GM19099 (cell line): ENCODE results near the gene S100PBP.

ENCODE experiments used
- POLR2A ChIP-seq: IDR thresholded peaks from 3 replicates; pipeline ENCODE4 v1.6.1; 2011; ENCODE audit warnings: low read depth; ENCODE audit not compliant: insufficient read length; ENCODE audit errors: extremely low read depth

Gene S100PBP

DNA sequence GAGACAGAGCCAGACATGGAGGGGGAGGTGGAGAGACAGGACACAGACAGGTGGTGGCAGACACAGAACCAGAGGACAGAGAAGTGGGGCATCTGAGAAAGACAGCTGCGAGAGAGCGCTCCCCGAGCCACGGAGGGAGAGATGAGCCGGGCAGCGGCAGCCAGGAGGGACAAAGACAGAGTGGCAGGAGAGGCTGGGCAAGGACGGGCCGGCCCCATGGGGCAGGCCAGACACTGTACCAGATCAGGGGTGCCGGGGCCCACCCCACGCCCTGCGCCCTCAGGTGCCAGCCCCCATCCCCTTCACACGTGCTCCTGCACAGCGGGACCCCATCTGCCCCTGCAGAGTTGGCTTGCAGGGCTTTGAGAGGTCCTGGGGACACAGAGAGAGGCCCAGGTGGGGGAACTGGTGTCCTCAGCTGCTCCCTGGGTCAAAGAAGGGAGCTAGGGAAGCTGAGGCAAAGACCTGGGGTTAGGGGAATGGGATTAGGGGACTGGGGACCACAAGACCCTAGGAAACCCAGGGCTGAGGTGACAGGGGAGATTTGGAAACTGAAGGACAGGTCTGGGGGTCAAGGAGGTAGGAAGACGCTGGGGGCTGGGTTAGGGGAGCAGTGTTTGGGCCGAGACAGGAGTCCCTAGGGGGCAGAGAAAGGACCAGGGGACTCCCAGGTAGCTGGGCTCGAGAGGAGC lies 52.6 kb downstream of the S100PBP start:
- no peak for TF ChIP-seq POLR2A

DNA sequence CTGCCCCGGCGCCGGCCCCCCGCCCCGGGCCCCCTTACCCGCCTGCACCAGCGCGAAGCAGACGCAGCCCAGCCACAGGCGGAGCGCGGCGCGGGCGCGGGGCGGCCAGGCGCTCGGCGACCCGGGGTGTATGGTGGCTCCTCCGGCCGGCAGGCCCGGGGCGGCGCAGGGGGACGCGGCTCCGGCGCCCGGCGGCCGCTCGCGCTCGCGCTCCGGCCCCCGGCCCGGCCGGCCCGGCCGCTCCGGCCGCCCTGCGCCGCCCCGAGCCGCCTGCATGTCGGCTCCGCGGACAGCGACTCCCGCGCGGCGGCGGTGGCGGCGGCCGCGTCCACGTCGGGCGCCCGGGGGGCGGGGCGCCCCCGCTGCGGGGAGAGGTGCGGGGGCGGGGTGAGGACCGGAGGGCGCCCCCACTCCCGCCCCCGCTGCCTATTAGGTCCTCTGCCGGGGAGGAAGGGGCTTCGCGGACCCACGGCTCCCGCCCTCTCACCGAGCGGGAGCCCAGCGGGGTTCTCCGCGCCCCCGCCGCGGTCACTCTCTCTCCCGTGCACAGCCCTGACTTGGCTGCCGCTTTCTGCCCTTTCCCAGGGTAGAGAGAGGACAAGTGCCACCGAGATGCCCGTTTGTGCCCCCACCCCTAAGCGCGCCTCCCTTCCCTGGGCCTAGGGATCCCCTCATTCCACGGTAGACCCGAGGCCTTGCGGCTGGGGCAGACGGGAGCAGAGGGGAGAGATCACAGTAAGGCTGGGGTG lies 53.3 kb downstream of the S100PBP start, which contains the start of gene FNDC5:
TSS of gene FNDC5 (minus strand) at position 298 of the 749 bp plus-strand sequence.
- no peak for TF ChIP-seq POLR2A

DNA sequence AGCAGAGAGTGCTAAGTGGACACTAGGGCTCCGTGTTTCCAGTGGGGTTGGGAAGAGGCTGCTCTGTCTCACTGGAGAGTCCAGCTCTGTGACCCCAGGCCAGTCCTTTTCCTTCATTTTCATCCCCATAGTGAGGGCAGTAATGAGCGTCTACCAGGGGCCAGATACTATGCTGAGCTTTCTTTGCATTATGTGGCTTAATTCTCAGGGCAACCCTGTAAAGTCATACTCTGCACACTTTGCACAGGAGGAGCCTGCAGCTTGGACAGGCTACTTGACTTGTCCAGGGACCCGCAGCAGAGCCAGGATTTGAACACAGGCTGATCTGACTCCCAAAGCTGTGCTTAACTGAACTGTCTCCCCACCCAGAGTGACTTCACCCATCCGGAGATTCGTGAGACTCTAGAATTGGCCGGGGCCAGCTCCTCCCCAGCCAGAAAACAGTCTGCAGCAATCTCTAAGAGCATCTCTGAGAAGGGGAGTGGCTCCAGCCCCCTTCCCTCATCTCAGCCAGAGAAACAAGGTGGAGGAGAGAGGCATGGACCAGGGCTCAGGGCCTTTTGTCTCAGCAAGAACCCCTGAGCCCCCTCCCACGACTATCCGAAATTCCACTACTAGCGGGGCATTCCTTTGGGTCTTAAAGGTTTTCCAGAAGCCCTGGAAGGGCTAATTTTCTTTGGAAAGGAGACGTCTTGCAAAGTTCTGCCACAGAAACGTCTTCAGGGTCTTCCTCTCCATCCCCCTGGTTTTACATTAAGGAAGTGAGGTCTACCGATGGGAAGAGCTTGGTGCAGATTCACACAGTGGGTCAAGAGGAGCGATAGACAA lies 54.1 kb downstream of the S100PBP start:
- TF ChIP-seq POLR2A, result no peak

DNA sequence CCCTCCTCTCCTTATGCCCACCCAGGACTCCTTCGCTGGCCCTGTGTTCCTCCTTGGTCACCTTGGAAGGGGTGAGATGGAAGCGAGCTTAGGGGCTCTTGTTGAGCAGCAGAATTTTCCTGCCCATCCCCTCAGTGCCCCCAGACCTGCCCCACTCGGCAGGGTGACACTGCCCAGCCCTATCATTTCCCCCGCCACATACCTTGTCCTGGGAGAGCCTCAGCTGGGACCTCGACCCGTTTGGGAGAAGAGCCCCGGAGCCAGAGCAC lies 54.7 kb downstream of the S100PBP start:
- TF ChIP-seq POLR2A, result no peak

DNA sequence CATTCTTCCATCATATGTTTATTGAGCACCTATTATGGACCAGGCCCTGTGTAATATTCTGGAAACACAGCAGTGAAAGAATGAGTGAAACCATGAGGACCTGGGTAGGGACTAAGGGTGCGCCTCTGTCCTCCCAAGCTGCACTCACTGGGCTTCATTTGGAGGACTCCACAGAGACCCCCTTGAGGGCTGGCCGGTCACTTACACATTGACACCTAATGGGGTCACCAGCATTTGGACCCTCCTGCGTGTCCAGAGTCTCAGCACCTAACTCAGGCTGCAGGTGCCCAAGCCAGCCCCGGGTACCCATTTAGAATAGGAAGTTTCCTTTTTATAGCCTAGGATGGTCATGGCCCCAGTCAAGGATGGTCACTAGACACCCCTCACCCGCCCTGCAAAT lies 56.0 kb downstream of the S100PBP start:
- TF ChIP-seq POLR2A, result no peak

DNA sequence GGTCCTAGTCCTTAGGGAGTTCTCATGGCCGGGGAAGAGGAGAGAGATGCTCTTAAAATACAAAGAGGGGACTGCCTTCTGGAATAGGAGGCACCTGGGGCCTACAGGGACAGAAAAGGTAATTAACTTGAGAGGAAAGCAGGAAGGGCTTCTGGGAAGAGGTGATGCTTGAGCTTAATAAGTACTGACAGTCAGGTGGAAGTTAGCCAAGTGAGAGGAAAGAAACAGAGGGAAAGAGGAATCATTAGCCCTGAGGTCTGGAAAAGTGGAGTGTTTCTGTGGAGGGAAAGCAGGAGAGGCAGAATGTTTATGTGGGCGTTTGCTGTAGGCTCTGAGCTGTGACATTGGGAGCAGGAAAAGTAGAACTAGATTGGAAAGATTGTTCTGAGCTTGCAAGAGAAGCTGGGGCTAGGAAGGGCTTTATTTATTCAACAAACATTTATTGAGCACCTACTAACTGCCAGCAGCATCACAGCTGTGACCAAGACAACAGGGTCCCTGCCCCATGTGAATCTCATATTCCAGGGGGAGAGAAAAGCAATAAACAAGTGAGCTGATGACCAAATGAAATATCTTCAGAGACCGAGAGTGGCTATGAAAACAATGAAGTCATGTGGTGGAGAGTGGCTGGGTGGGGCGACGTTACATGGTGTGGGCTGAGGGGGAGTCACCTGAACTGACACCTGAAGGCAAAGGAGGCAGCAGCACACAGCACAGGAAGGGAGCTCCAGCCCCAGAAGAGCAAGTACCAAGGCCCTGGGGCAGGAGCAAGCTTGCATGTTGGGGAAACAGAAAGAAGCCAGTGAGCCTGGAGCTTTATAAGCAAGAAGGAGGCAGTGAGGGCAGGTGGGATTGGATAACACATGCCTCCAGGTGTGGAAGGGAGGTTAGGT lies 57.7 kb downstream of the S100PBP start:
- TF ChIP-seq POLR2A, result no peak

DNA sequence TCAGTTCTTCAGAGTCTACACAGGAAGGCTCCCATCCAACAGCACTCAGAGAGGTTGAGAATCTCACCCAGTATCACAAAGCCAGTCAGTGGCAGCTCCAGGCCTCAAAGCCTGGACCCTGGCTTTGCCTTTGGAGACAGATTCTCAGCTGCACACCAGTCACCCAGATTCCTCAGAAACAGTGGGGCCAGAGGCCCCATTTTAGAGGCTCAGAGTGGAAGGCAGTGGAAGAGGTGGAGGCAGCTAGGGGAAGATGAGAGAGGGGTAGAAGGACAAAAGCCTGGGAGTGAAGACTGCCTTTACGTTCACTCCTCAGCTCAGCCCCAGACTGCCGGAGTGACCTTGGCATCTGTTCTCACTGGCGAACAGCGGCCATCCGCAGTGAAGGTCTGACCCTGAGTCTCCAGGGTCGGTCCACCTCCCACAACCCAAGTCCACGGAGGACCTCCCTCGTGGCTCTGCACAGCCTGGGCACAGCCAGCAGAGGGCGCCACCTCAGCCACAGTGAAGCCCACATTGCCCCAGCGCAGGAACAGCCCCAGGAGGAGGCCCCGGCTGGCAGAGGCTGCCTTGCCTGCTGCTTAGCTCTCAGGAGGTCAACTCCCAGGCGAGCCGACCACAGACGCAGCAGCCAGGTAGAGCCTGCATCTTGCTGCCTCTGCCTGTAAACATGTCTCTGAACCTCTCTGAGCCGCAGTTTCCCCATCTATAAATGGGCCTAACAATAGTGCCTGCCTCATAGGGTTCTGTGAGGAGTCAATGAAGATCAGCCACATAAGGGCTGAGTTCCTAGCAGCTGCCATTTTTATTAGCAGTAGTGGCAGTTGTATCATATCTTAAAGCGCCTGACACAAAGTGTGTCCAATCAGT lies 59.1 kb downstream of the S100PBP start:
- TF ChIP-seq POLR2A, result no peak

DNA sequence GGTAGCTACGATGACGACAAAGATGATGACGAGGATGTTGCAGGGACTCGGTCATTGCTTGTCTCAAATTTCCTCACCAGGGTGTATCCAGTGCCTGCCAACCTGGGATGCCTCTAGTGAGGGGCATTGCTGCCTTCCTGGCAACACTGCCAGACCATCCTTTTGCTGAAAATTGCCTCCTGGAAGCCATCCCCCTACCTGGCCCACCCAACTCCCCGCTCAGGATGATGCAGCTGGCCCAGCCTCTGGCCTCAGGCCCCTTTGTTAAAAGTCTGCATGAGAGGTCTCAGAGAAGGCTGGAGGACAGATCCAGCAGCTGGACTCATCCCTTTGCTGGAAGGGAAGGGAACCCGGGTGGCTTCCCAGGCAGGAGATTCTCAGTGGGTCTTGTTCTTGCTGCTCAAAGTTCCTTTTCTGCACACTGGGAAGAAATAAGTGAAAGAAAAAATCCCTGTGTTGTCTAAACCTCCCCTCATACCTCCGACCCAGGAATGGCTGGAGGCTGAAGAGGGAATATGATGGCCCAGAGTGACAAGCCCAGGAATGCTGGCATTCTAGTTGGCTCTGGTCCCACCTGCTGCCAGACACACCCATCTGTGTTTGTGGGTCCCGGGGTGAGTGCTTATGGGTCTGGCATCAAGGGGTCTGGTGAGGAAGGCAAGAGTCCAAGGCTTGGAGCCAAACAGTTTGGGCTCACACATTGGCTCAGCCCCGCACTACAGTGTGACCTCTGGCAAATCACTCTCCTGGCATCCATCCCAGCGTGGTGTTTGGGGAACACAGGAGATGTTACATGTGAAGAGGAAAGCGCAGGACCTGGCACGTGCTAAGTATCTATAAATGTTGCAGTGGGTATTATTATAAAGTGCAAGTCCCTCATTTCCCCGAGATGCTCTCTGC lies 60.0 kb downstream of the S100PBP start:
- no peak for TF ChIP-seq POLR2A

DNA sequence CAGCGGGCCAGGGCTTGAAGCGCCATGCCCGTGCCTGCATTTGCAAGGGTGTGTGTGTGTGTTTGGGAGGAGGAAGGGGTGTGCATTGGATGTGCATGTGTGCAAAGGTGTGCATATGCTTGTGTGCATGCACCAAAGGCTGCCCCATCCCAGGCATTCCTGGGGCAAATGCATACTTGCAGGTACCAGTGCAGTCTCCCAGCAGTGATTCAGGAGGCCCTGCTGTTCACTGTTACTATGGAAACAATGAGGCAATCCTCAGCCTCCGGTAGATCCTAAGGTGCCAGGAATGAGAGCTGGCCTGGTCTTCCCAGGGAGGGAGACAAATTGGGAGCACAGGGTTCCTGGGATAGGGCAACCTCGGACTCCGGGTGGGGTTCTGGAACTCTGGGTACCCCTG lies 60.7 kb downstream of the S100PBP start:
- TF ChIP-seq POLR2A, result no peak

DNA sequence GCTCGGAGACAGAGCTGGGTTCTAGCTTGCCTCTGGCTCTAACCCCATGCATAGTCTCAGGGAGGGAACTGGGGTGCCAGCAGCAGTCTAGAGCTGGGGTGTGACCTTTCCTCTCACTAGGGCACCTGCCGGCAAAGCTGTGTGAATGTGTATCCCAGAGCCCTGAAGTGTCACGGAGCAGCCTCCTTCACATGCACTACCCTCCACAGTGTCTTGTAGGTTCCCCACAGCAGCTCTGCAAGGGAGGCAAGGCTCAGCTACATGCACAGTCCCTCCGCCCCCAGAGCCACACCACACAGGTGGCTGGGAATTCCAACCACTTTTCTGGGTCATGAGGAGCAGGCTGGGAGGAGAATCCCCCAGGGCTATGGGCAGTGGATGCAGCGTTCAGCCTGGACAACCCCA lies 61.2 kb downstream of the S100PBP start:
- no peak for TF ChIP-seq POLR2A

DNA sequence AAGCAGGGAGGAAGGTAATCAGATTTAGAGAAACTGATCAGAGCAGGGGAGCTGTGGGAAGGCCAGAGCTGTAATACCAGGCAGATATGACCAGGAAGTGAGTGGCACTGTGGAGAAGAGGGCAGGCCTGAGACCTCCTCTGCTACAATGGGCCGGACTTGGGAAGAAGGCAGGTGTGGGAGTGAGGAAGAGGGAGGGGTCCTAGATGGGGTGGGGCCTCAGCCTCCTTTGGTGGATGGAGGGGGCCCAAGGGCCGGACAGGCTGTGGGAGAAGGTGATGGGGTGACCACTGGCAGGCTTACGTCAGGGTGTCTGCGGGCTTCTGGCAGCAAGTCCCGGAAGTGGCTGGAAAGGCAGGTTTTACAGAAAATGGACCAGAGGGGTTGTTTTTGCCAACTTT lies 63.8 kb downstream of the S100PBP start:
- TF ChIP-seq POLR2A, result no peak

DNA sequence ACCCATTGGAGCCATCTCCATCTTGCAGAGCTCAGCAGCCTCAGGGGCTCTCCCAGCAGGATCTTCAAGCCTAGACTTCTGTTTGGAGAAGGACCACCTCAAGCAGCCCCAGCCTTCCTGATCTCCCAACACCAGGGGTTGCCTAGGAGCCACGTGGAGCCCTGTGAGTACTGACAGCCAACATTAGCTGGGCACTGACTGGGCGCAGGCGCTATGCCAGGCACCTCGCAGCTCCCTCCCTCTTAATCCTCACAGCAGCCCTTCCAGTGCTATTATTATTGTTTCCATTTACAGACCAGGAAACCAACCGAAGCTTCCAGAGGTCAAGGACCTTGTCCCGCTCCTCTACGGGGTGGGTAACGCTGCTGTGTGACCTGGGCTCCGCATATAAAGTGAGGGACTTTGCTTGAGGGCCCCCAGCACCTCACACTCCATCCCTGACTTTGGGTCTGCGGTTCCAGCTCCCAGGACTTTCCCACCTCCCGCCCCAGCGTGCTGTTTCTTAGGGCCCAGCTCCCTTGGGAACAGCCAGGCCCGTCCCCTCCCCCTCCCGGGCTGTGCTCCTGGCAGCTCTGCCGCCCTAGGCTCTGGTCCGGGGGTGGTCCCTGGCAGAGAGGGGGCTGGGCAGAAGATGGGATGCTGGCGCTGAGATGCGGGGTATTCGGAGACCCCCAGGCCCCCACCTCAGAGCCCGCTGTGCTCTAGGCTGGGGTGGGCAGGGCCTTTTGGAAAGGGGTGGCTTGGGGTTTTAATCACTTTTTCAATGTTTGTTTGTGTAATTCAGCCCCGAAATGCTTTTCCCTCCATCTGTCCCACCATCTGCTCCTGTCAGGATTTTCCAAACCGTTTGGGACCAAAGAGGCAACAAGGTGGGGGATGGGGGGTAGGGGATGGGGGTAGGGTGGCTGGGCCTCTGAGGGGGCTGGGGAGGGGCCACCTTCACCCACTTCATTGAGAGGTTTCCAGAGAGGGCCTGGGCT lies 64.7 kb downstream of the S100PBP start:
- no peak for TF ChIP-seq POLR2A
